H9 (cell line): ENCODE data around the gene FIBP. TPM values are rescaled to one million over a fixed set of nuclear protein-coding genes. Genes with fewer than 3 reads are reported as not detected.

Experiments
- DNase-seq: peaks from one replicate; pipeline ENCODE4 v3.0.0-alpha.2; 2017
- H2AFZ ChIP-seq: one replicate; pipeline ENCODE4 v1.6.1; 2013; ENCODE audit warnings: mild to moderate bottlenecking, low read length, control low read depth, moderate library complexity
- H2AK5ac ChIP-seq: 2 replicates; pipeline ENCODE4 v1.6.1; 2013; ENCODE audit warnings: low read length, control low read depth, mixed read lengths; ENCODE audit not compliant: insufficient read length
- H2BK120ac ChIP-seq: one replicate; pipeline ENCODE4 v1.6.1; 2013; ENCODE audit warnings: low read depth, mild to moderate bottlenecking, low read length, control low read depth, inconsistent platforms; ENCODE audit not compliant: poor library complexity, severe bottlenecking
- H2BK12ac ChIP-seq: 2 replicates; pipeline ENCODE4 v1.6.1; 2013; ENCODE audit warnings: low read length, control low read depth, mixed read lengths, low read depth; ENCODE audit not compliant: insufficient read length
- H2BK15ac ChIP-seq: 2 replicates; pipeline ENCODE4 v1.6.1; 2013; ENCODE audit warnings: low read depth, low read length, control low read depth
- H2BK20ac ChIP-seq: one replicate; pipeline ENCODE4 v1.6.1; 2013; ENCODE audit warnings: low read depth, mild to moderate bottlenecking, low read length, control low read depth, inconsistent platforms; ENCODE audit not compliant: poor library complexity, severe bottlenecking
- H2BK5ac ChIP-seq: 2 replicates; pipeline ENCODE4 v1.6.1; 2013; ENCODE audit warnings: low read length, control low read depth, mixed read lengths; ENCODE audit not compliant: insufficient read length
- H3K14ac ChIP-seq: 2 replicates; pipeline ENCODE4 v1.6.1; 2013; ENCODE audit warnings: low read length, control low read depth; ENCODE audit not compliant: insufficient read depth
- H3K18ac ChIP-seq: 2 replicates; pipeline ENCODE4 v1.6.1; 2013; ENCODE audit warnings: low read depth, mild to moderate bottlenecking, mixed read lengths, low read length, control low read depth; ENCODE audit not compliant: insufficient read length
- H3K23ac ChIP-seq: 2 replicates; pipeline ENCODE4 v1.6.1; 2013; ENCODE audit warnings: low read length, control low read depth, mixed read lengths, low read depth; ENCODE audit not compliant: insufficient read length
- H3K23me2 ChIP-seq: 2 replicates; pipeline ENCODE4 v1.6.1; 2013; ENCODE audit warnings: low read depth, mild to moderate bottlenecking, mixed read lengths, low read length, control low read depth; ENCODE audit not compliant: insufficient read length, poor library complexity, severe bottlenecking
- H3K27ac ChIP-seq: 2 replicates; pipeline ENCODE4 v1.5.1; 2013; ENCODE audit warnings: low read length, control low read depth, mixed read lengths, low read depth; ENCODE audit not compliant: insufficient read length
- H3K27me3 ChIP-seq: 2 replicates; pipeline ENCODE4 v1.6.1; 2013; ENCODE audit warnings: low read length, control low read depth, inconsistent platforms; ENCODE audit not compliant: insufficient read depth
- H3K4ac ChIP-seq: 2 replicates; pipeline ENCODE4 v1.6.1; 2013; ENCODE audit warnings: low read depth, mild to moderate bottlenecking, control low read depth, inconsistent platforms, low read length, moderate library complexity
- H3K4me1 ChIP-seq: 2 replicates; pipeline ENCODE4 v1.6.1; 2013; ENCODE audit warnings: low read length, control low read depth, inconsistent platforms; ENCODE audit not compliant: insufficient read depth
- H3K4me2 ChIP-seq: 2 replicates; pipeline ENCODE4 v1.6.1; 2013; ENCODE audit warnings: low read length, control low read depth, mixed read lengths; ENCODE audit not compliant: insufficient read length, insufficient read depth
- H3K56ac ChIP-seq: 2 replicates; pipeline ENCODE4 v1.6.1; 2013; ENCODE audit warnings: low read depth, mild to moderate bottlenecking, mixed read lengths, low read length, control low read depth; ENCODE audit not compliant: insufficient read length
- H3K79me1 ChIP-seq: 2 replicates; pipeline ENCODE4 v1.6.1; 2013; ENCODE audit warnings: low read depth, mild to moderate bottlenecking, moderate library complexity, low read length, control low read depth, inconsistent platforms; ENCODE audit not compliant: insufficient read depth, poor library complexity, severe bottlenecking
- H3K79me2 ChIP-seq: 2 replicates; pipeline ENCODE4 v1.6.1; 2013; ENCODE audit warnings: low read length, control low read depth, inconsistent platforms; ENCODE audit not compliant: insufficient read depth
- H3K9ac ChIP-seq: 2 replicates; pipeline ENCODE4 v1.6.1; 2013; ENCODE audit warnings: low read length, control low read depth, mixed read lengths; ENCODE audit not compliant: insufficient read length; ENCODE audit errors: extremely low read depth
- H3K9me3 ChIP-seq: one replicate; pipeline ENCODE4 v1.6.1; 2013; ENCODE audit warnings: low read depth, low read length, inconsistent platforms; ENCODE audit not compliant: control insufficient read depth
- H3T11ph ChIP-seq: one replicate; pipeline ENCODE4 v1.6.1; 2013; ENCODE audit warnings: mild to moderate bottlenecking, low read length, control low read depth, inconsistent platforms
- H4K20me1 ChIP-seq: one replicate; pipeline ENCODE4 v1.6.1; 2013; ENCODE audit not compliant: control insufficient read depth, insufficient read length, insufficient read depth
- H4K5ac ChIP-seq: 2 replicates; pipeline ENCODE4 v1.6.1; 2013; ENCODE audit warnings: low read depth, mild to moderate bottlenecking, mixed read lengths, low read length, control low read depth; ENCODE audit not compliant: insufficient read length
- H4K8ac ChIP-seq: replicated peaks from 2 replicates; pipeline ENCODE4 v1.6.1; 2013; ENCODE audit warnings: low read length, control low read depth, mixed read lengths, low read depth; ENCODE audit not compliant: insufficient read length
- H4K91ac ChIP-seq: 2 replicates; pipeline ENCODE4 v1.6.1; 2013; ENCODE audit warnings: low read depth, mild to moderate bottlenecking, moderate library complexity, mixed read lengths, low read length, control low read depth; ENCODE audit not compliant: insufficient read length
- H3K27ac Mint-ChIP-seq, 3 experiments: 2 replicates in 2 of 3; 3 replicates in 1 of 3; pipeline ENCODE4 v1.8.0; 2020 to 2021; ENCODE audit warnings: mixed read lengths in 3 of 3, mild to moderate bottlenecking in 1 of 3, moderate library complexity in 1 of 3
- H3K27me3 Mint-ChIP-seq: 2 replicates; pipeline ENCODE4 v1.8.0; 2021; ENCODE audit warnings: low read depth, mild to moderate bottlenecking, moderate library complexity, mixed read lengths
- H3K36me3 Mint-ChIP-seq, 3 experiments: 2 replicates in 2 of 3; 3 replicates in 1 of 3; pipeline ENCODE4 v1.8.0; 2020 to 2021; ENCODE audit warnings: low read depth in 3 of 3, mixed read lengths in 3 of 3; ENCODE audit not compliant: insufficient read depth in 1 of 3
- H3K4me1 Mint-ChIP-seq, 2 experiments: 2 replicates each; pipeline ENCODE4 v1.8.0; 2020; ENCODE audit warnings: mixed read lengths in 2 of 2
- H3K4me3 Mint-ChIP-seq, 2 experiments: 2 replicates in 1 of 2; 3 replicates in 1 of 2; pipeline ENCODE4 v1.8.0; 2020 to 2021; ENCODE audit warnings: mild to moderate bottlenecking in 2 of 2, mixed read lengths in 2 of 2, moderate library complexity in 1 of 2
- H3K9me3 Mint-ChIP-seq, 2 experiments: 2 replicates in 1 of 2; 3 replicates in 1 of 2; pipeline ENCODE4 v1.8.0; 2020; ENCODE audit warnings: mild to moderate bottlenecking in 2 of 2, mixed read lengths in 2 of 2, moderate library complexity in 1 of 2
- WGBS: extraction: QIAGEN DNeasy Blood & Tissue Kit; methylation state at CpG from one replicate; pipeline ENCODE4 v1.1.7; 2013; ENCODE audit warnings: missing lambda C conversion rate, low lambda C conversion rate, mixed read lengths; ENCODE audit not compliant: insufficient read length; ENCODE audit errors: extremely low coverage; 5-methylcytosine and 5-hydroxymethylcytosine counted together
- total RNA-seq: library from RNA; stranded (reverse); gene quantifications from 2 replicates; pipeline ENCODE4 v1.2.1, GENCODE V29; 2021
- TF ChIP-seq, protein P1 (sequence below): fragments of 200-600 bp; sonication (generic); conservative IDR thresholded peaks from 3 replicates; pipeline ENCODE4 v1.8.0; 2021; ENCODE audit warnings: antibody characterized with exemption, mild to moderate bottlenecking

FIBP gene
- total RNA-seq, 1 experiment from 2014 or later = 87.0 TPM

DNA sequence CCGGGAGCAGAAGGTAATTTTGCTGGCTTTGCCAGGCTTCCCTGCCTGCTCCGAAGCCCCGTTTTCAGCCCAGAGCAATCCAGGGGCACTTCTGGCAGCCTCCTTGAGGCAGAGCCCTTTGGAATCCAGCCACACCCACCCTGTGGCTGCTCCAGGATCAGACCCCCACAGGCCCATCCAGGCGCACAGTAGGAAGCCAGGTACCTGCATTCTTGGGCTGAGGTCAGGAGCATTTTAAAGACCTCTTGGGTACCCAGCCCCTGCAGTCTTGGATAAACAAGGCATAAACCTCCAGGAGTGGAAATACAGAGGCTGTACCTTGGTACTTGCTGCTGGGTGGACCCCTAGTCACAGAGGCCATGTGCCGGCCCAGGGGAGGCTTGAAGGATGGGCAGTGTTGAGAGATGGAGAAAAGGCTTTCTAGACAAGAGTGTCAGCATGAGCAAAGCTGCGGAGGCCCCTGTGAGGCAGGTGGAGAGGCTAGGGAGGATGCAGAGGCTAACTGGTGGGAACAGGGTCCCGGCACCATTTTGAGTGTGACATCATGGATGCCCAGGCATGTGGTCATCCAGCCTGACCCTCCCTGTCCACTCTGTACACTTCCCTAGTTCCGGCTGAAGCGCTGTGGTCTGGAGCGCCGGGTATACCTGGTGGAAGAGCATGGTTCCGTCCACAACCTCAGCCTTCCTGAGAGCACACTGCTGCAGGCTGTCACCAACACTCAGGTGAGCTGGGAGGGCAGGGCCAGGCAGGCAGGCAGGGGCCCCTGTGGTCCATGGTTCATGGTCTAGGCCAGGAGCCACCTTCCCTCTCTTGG lies 24.2 kb downstream of the FIBP start:
- no peaks in the 10 kb centered on the region for H3K79me2 ChIP-seq

More for the DNA sequence above, 24.2 kb downstream of the FIBP start:
- no peak overlapping the region for H2BK12ac ChIP-seq
- TF ChIP-seq, protein P1, sequence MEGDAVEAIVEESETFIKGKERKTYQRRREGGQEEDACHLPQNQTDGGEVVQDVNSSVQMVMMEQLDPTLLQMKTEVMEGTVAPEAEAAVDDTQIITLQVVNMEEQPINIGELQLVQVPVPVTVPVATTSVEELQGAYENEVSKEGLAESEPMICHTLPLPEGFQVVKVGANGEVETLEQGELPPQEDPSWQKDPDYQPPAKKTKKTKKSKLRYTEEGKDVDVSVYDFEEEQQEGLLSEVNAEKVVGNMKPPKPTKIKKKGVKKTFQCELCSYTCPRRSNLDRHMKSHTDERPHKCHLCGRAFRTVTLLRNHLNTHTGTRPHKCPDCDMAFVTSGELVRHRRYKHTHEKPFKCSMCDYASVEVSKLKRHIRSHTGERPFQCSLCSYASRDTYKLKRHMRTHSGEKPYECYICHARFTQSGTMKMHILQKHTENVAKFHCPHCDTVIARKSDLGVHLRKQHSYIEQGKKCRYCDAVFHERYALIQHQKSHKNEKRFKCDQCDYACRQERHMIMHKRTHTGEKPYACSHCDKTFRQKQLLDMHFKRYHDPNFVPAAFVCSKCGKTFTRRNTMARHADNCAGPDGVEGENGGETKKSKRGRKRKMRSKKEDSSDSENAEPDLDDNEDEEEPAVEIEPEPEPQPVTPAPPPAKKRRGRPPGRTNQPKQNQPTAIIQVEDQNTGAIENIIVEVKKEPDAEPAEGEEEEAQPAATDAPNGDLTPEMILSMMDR = no peak
- WGBS = no CpG with 5 or more reads among the region's 12 CpGs
- H2AK5ac ChIP-seq = no peak overlapping the region
- no peak overlapping the region; a peak in 1 of 5 replicates for H3K4me3 Mint-ChIP-seq
- H4K5ac ChIP-seq = no peak overlapping the region
- peak overlapping the region in 1 of 3 experiments; percentile 72; a peak in 1 of 7 replicates for H3K27ac Mint-ChIP-seq
- H3K4me1 Mint-ChIP-seq = peaks cover 24 to 25% of the 10 kb centered on the region in 2 experiments
- H2BK120ac ChIP-seq = no peak overlapping the region
- no peak overlapping the region for H4K91ac ChIP-seq
- H3K14ac ChIP-seq = no peak overlapping the region
- peaks cover 2% of the 10 kb centered on the region for H4K20me1 ChIP-seq
- H3K56ac ChIP-seq = no peak overlapping the region
- peaks cover 12% of the 10 kb centered on the region for H3K23me2 ChIP-seq
- H3K23ac ChIP-seq = no peak overlapping the region
- H3K36me3 Mint-ChIP-seq = peaks cover 24 to 41% (median 40%) of the 10 kb centered on the region in 3 experiments; a peak in 6 of 7 replicates
- no peak overlapping the region for H3K18ac ChIP-seq
- H3K27me3 ChIP-seq = no peaks in the 10 kb centered on the region; the same call in 1 of the 2 replicates
- H3T11ph ChIP-seq = no peak overlapping the region
- H3K27ac ChIP-seq = no peak overlapping the region
- H2BK5ac ChIP-seq = no peak overlapping the region
- peaks cover 4% of the 10 kb centered on the region for H3K27me3 Mint-ChIP-seq
- no peak overlapping the region for H3K4ac ChIP-seq
- H2AFZ ChIP-seq = no peak overlapping the region
- no peak overlapping the region for H2BK20ac ChIP-seq
- no peak for DNase-seq
- H3K79me1 ChIP-seq = no peaks in the 10 kb centered on the region
- H2BK15ac ChIP-seq = no peak overlapping the region
- no peaks in the 10 kb centered on the region for H3K9me3 ChIP-seq
- H4K8ac ChIP-seq = no peak overlapping the region
- no peak overlapping the region for H3K4me2 ChIP-seq
- H3K4me1 ChIP-seq = no peaks in the 10 kb centered on the region
- no peak overlapping the region for H3K9ac ChIP-seq
- H3K9me3 Mint-ChIP-seq = peaks cover 0 to 3% of the 10 kb centered on the region in 2 experiments; a peak in 1 of 5 replicates
